Erythroblast (primary cell): Measurements from ENCODE around the gene SMC5.

Experiments used
- GATA1 ChIP-seq: IDR thresholded peaks from 2 replicates; pipeline ENCODE4 v1.6.1; 2011; ENCODE audit warnings: low read depth, mild to moderate bottlenecking, control low read depth, low read length, moderate library complexity
- POLR2A ChIP-seq: IDR thresholded peaks from 2 replicates; pipeline ENCODE4 v1.6.1; 2011; ENCODE audit warnings: mild to moderate bottlenecking, low read length

DNA sequence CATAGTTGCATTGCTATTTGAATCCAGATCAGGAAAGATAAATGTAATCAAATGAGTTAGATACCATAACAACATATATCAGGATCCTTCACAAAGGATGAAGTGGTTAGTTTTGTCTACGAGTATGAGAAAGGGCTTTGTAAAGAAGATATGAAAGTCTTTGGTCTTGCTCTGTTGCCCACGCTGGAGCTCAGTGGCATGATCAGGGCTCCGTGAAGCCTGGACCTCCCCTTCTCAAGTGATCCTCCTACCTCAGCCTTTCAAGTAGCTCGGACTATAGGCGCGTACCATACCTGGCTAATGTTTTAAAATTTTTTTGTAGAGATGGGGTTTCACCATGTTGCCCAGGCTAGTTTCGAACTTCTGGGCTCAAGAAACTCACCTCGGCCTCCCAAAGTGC is 1.8 kb downstream of the SMC5 start:
- TF ChIP-seq POLR2A (no peak), GATA1 (no peak)
